ENCODE data around the gene EPN2.

EPN2 gene

DNA sequence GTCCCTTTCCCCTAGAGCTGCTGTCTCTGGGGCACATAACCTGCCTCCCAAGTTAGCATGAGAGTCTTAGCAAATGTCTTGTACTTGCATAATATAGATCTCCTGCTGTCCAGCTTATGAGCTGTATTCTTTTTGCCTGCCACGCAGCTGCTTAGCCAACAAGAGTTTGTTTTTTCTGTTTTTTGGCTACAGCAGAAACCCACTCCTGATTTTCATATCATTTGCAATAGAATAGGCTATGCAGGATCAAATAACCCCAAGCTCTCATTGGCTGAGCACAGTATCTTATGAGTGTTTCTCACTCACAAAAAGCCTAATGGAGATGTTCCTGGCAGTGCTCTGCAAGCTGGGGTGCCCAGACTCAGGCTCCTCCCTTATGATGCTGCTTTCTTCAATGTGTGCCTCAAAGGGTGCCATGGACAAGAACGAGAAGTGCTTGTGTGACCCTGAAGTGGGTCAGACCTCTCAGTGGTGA is 102.2 kb downstream of the EPN2 start:
- Histone ChIP-seq H3K9me3 (ENCODE audit: control insufficient read depth in 2 of 2, low read length in 2 of 2) (no peaks in the 10 kb centered on the region), H3K27me3 (ENCODE audit: control insufficient read depth in 1 of 2, insufficient read depth in 2 of 2, low read length in 2 of 2) (no peaks in the 10 kb centered on the region), H3K4me1 (ENCODE audit: control insufficient read depth, insufficient read depth, low read length) (peaks cover 5% of the 10 kb centered on the region), H3K4me3 (ENCODE audit: low read length in 2 of 2) (no peak overlapping the region), H3K36me3 (ENCODE audit: control insufficient read depth in 2 of 2, insufficient read depth in 2 of 2, low read length in 2 of 2) (peaks cover under 1 to 3% of the 10 kb centered on the region in 2 donors), H3K9ac (ENCODE audit: low read length in 2 of 2) (no peak overlapping the region), H3K27ac (ENCODE audit: low read length) (no peak overlapping the region)

DNA sequence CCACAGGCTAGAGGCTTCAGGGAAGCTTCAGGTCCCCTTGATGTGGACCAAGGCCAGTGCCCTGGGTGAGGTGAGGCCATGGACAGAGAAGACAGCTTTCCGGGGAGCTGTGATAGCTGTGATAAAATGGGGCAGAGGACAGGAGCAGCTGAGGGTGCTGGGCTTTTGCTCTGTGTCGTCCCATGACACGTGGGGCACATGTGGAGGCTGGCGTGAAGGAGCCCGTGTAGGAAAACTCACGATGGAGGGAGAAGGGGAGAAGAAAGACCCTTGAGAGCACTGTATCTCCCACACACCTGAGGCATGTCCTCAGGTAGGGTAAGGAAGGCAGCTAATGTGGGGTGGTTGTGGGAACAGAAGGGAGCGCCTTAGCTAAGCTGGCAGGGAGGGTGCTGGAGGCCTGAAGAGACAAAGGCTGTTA is 104.1 kb downstream of the EPN2 start:
- Histone ChIP-seq H3K36me3 (ENCODE audit: control insufficient read depth in 2 of 2, insufficient read depth in 2 of 2, low read length in 2 of 2) (no peaks in the 10 kb centered on the region), H3K4me3 (ENCODE audit: low read length in 2 of 2) (no peak overlapping the region), H3K9me3 (ENCODE audit: control insufficient read depth in 2 of 2, low read length in 2 of 2) (no peaks in the 10 kb centered on the region), H3K27ac (ENCODE audit: low read length) (no peak overlapping the region), H3K27me3 (ENCODE audit: control insufficient read depth in 1 of 2, insufficient read depth in 2 of 2, low read length in 2 of 2) (no peaks in the 10 kb centered on the region), H3K4me1 (ENCODE audit: control insufficient read depth, insufficient read depth, low read length) (peaks cover 15% of the 10 kb centered on the region), H3K9ac (ENCODE audit: low read length in 2 of 2) (no peak overlapping the region)

DNA sequence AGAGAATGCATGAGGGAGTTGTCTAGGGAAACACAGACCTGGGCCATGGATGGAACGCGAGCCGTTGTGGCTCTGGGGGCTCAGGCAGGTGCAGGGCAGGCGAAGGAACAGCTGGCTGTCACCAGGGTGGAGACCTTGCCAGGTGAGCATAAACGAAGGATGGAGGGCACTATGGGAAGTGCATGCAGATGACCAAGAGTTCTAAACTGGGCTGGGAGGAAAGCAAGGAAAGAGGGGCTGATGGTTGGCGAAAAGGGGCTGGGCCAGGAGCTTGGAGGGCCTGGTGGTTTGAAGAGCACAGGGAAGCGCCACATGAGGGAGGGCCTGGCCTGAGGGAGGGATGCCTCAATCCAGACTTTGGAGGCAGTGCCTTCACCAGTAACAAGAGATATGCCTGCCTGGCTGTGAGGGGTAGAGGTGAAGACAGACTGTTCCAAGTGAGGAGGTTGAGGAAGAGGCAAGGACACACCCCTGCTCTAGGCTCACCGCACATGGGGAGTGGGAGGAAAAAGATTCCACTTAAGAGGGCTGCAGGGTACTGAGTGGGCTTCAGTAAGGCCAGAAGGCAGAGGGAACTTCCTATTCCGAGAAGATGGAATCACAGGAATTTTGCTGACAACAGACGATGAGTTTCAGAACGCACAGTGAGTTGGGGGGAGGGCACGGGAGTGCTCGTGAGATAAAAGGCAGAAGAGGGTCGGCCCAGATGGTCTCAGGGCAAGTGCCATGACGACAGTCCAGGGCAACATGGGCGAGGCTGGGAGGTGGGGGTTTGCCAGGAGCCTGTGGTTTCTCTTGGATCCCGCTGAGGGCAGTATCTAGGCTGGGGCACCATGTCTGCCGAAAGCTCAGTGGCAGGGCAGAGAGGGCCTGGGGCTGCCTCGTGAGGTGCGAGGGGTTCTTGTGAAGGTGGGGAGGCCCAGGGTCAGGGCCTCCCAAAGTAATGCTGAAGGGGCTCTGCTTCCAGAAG is 104.8 kb downstream of the EPN2 start:
- Histone ChIP-seq H3K27me3 (ENCODE audit: control insufficient read depth in 1 of 2, insufficient read depth in 2 of 2, low read length in 2 of 2) (no peaks in the 10 kb centered on the region), H3K9ac (ENCODE audit: low read length in 2 of 2) (no peak overlapping the region), H3K27ac (ENCODE audit: low read length) (no peak overlapping the region), H3K36me3 (ENCODE audit: control insufficient read depth in 2 of 2, insufficient read depth in 2 of 2, low read length in 2 of 2) (no peaks in the 10 kb centered on the region), H3K4me3 (ENCODE audit: low read length in 2 of 2) (no peak overlapping the region), H3K4me1 (ENCODE audit: control insufficient read depth, insufficient read depth, low read length) (peaks cover 22% of the 10 kb centered on the region), H3K9me3 (ENCODE audit: control insufficient read depth in 2 of 2, low read length in 2 of 2) (no peaks in the 10 kb centered on the region)

DNA sequence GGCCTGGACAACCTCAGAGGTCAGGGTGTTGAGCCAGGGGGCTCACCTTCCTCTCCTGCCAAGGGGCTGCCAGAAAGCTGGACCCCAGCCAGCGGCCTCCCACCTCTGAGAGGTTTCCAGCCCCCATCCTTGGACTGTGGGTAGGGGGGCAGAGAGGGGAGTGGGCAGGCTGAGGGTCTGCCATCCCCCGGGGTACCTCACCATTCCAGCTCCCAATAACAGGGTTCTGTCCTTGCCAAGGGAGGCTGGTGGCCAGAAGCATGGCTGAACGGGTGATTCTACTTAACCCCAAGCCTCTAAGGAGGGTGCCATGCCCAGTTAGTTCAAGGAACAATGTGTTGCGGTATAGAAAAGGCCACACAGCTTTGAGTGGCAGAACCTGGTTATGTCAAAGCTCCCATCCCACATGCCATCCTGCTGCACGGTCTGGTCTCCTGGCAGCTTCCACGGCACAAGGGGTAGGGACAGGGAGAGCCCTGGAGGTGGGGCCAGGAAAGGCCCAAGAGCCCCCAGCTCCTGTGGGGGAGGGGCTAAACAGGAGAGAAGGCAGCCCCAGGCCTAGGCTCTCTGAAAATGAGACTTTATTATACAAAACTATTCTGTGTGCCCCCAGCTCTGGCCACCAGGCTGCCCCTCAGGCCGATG is 105.6 kb downstream of the EPN2 start:
- H3K27ac ChIP-seq (ENCODE audit: low read length): no peak overlapping the region

DNA sequence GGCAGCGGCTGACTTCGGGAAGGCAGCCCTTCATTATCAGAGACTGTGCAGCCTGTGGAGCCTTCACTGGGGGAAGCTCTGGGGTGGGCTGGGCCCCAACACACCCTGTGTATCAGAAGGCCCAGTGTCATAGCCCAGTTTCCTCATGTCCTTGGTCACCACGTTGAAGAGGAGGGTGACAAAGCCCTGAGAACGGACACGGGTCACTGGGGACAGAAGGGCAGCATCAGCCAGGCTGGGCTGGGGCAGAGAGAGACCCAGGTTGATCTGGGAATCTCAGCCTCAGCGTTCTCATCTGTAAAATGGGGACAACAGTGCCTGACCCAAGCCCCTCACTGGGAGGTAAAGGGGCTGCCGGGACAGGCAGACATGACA is 106.1 kb downstream of the EPN2 start:
- H3K27me3 ChIP-seq (ENCODE audit: control insufficient read depth in 1 of 2, insufficient read depth in 2 of 2, low read length in 2 of 2): no peaks in the 10 kb centered on the region
- peaks cover 32% of the 10 kb centered on the region for H3K4me1 ChIP-seq (ENCODE audit: control insufficient read depth, insufficient read depth, low read length)
- no peak overlapping the region for H3K9ac ChIP-seq (ENCODE audit: low read length in 2 of 2)
- no peaks in the 10 kb centered on the region for H3K36me3 ChIP-seq (ENCODE audit: control insufficient read depth in 2 of 2, insufficient read depth in 2 of 2, low read length in 2 of 2)
- no peak overlapping the region for H3K27ac ChIP-seq (ENCODE audit: low read length)
- no peak overlapping the region for H3K4me3 ChIP-seq (ENCODE audit: low read length in 2 of 2)
- H3K9me3 ChIP-seq (ENCODE audit: control insufficient read depth in 2 of 2, low read length in 2 of 2): no peaks in the 10 kb centered on the region

More for the DNA sequence above, 105.6 kb downstream of the EPN2 start:
- no peak overlapping the region for H3K4me3 ChIP-seq (ENCODE audit: low read length in 2 of 2)
- H3K27me3 ChIP-seq (ENCODE audit: control insufficient read depth in 1 of 2, insufficient read depth in 2 of 2, low read length in 2 of 2): no peaks in the 10 kb centered on the region
- H3K9me3 ChIP-seq (ENCODE audit: control insufficient read depth in 2 of 2, low read length in 2 of 2): no peaks in the 10 kb centered on the region
- H3K36me3 ChIP-seq (ENCODE audit: control insufficient read depth in 2 of 2, insufficient read depth in 2 of 2, low read length in 2 of 2): no peaks in the 10 kb centered on the region
- peaks cover 30% of the 10 kb centered on the region for H3K4me1 ChIP-seq (ENCODE audit: control insufficient read depth, insufficient read depth, low read length)
- no peak overlapping the region for H3K9ac ChIP-seq (ENCODE audit: low read length in 2 of 2)

DNA sequence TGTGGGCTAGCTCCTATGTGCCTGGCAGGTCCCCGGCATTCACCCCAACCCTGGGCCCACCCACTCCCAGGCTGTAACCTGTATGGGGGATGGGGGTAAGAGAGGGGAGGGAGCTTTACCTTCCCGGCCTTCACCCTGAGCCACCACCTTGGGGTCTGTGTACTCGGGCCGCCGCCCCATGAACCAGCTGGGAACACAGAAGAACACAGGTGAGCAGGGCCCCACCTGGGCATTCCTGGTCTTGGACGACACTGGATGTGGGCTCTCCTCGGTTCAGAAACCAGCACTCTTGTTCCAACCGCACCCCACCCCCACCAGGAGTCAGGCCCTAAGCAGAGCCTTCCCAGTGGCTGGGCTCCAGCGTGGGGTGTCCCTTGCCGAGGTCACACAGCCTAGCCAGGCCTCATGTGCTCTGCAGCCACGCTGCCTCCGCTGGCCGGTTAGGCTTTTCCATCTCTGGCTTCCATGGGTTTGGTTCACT is 106.5 kb downstream of the EPN2 start:
- no peak overlapping the region for H3K9ac ChIP-seq (ENCODE audit: low read length in 2 of 2)
- no peak overlapping the region for H3K27ac ChIP-seq (ENCODE audit: low read length)

DNA sequence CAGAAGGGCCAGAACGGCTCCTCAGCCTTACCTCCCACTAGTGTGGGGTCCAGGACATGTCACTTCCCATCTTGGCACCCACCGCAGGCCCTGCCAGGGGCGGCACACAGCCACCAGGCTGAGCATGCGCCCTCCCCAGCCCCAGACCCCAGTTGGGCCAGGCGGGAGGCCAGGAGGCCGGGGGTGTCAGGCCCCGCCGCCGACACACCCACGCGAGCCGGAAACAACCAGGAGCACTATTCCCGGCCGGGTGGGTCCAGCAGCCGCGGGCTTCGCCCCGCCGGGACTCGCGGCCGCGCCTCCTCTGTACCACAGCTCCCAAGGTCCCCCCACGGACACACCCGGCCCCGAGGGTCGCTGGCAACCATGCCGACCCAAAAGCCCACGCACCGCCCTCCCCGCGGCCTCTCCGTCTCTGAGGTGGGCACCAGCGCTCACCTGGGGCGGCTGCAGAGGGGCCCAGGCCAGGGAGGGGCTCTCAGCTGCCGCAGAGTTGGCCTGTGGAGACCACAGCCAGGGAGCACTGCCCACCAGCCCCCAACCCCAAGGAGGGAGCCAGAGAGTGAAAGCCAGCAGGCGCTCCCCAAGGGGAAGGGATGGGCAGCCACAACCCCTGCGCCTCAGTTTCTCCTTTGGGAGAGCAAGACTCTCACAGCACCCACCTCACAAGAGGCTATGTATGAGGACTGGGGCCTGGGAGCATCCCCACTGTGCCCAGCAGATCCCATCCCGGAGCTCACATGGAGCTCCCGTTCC is 107.3 kb downstream of the EPN2 start:
- Histone ChIP-seq H3K4me3 (ENCODE audit: low read length in 2 of 2) (no peak overlapping the region), H3K36me3 (ENCODE audit: control insufficient read depth in 2 of 2, insufficient read depth in 2 of 2, low read length in 2 of 2) (no peaks in the 10 kb centered on the region), H3K27ac (ENCODE audit: low read length) (no peak overlapping the region), H3K9ac (ENCODE audit: low read length in 2 of 2) (no peak overlapping the region), H3K9me3 (ENCODE audit: control insufficient read depth in 2 of 2, low read length in 2 of 2) (no peaks in the 10 kb centered on the region), H3K27me3 (ENCODE audit: control insufficient read depth in 1 of 2, insufficient read depth in 2 of 2, low read length in 2 of 2) (no peaks in the 10 kb centered on the region), H3K4me1 (ENCODE audit: control insufficient read depth, insufficient read depth, low read length) (peaks cover 32% of the 10 kb centered on the region)

More for the DNA sequence above, 106.5 kb downstream of the EPN2 start:
- Histone ChIP-seq H3K9me3 (ENCODE audit: control insufficient read depth in 2 of 2, low read length in 2 of 2) (no peaks in the 10 kb centered on the region), H3K27me3 (ENCODE audit: control insufficient read depth in 1 of 2, insufficient read depth in 2 of 2, low read length in 2 of 2) (no peaks in the 10 kb centered on the region), H3K4me1 (ENCODE audit: control insufficient read depth, insufficient read depth, low read length) (peaks cover 32% of the 10 kb centered on the region), H3K36me3 (ENCODE audit: control insufficient read depth in 2 of 2, insufficient read depth in 2 of 2, low read length in 2 of 2) (no peaks in the 10 kb centered on the region), H3K4me3 (ENCODE audit: low read length in 2 of 2) (no peak overlapping the region)

DNA sequence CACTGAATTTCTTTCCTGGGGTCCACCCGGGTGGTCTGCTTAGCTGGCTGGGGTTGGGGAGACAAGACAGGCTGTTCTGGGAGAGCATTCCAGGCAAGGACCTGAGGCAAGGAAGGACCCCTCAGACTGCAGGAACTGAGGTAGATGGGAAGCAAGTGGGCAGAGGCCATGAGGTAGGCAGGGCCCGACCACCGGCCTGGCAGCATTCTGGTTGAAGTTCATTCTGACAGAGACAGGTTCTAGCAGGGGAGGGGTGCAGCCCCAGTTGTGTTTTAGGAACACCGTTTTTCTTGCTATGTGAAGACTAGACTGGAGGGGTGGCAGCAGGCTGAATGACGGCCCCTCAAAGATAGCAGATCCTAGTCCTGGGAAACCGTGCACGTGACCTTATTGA is 107.9 kb downstream of the EPN2 start:
- Histone ChIP-seq H3K9me3 (ENCODE audit: control insufficient read depth in 2 of 2, low read length in 2 of 2) (no peaks in the 10 kb centered on the region), H3K36me3 (ENCODE audit: control insufficient read depth in 2 of 2, insufficient read depth in 2 of 2, low read length in 2 of 2) (no peaks in the 10 kb centered on the region), H3K27me3 (ENCODE audit: control insufficient read depth in 1 of 2, insufficient read depth in 2 of 2, low read length in 2 of 2) (no peaks in the 10 kb centered on the region), H3K4me1 (ENCODE audit: control insufficient read depth, insufficient read depth, low read length) (peaks cover 32% of the 10 kb centered on the region), H3K27ac (ENCODE audit: low read length) (no peak overlapping the region), H3K9ac (ENCODE audit: low read length in 2 of 2) (no peak overlapping the region), H3K4me3 (ENCODE audit: low read length in 2 of 2) (no peak overlapping the region)

DNA sequence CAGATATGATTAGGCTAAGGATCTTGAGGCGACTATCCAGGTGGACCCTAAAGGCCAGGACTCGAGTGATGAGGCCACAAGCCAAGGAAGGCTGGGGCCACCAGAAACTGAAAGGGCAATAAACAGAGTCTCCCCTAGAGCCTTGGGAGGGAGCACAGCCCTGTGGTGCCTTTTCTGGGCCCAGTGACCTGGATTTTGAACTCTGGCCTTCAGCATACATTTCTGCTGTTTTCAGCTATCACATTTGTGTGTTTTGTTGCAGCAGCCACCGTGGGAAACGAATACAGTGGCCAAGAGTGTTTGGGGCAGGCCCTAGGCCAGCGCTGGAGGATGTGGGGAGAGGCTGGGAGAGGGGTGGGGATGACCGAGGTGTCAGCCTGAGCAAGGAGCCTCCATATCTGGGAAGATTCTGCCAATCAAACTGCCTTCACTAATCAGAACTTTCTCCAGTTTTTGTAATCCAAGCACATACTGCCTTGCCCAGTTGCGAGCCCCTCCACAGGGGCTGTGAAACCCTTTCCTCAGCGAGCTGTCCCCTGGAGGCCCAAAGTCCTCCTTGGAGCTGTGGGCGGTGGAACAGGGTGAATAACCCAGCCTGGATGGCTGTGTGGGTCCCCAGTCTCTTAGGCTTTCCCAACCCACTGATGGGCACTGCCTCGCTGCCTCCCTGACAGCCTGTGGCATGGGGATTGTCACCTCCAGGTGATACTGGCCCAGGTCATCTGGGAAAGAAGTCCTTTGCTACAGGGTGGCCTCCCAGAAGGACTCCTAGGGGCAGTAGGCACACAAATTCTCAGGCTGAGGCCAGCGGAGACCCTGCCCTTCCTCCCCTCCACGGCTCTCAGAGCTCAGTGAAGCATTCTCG is 108.6 kb downstream of the EPN2 start:
- Histone ChIP-seq H3K4me1 (ENCODE audit: control insufficient read depth, insufficient read depth, low read length) (peaks cover 32% of the 10 kb centered on the region), H3K27me3 (ENCODE audit: control insufficient read depth in 1 of 2, insufficient read depth in 2 of 2, low read length in 2 of 2) (no peaks in the 10 kb centered on the region), H3K9me3 (ENCODE audit: control insufficient read depth in 2 of 2, low read length in 2 of 2) (no peaks in the 10 kb centered on the region), H3K4me3 (ENCODE audit: low read length in 2 of 2) (no peak overlapping the region), H3K36me3 (ENCODE audit: control insufficient read depth in 2 of 2, insufficient read depth in 2 of 2, low read length in 2 of 2) (no peaks in the 10 kb centered on the region), H3K27ac (ENCODE audit: low read length) (peak overlapping the region; percentile 66), H3K9ac (ENCODE audit: low read length in 2 of 2) (peak overlapping the region; percentile 36 to 41)

Data from stomach smooth muscle (tissue), 2 donors.